Neural crest cell (in vitro differentiated cells): ENCODE measurements around the gene WDR70. TPM values are rescaled to one million over a fixed set of nuclear protein-coding genes. Genes with fewer than 3 reads are reported as not detected.

Experiments used
- DNase-seq: peaks from one replicate; pipeline ENCODE4 v3.0.0; 2021; ENCODE audit warnings: low read depth, mixed read lengths, low spot score
- H3K27ac Mint-ChIP-seq: one replicate; pipeline ENCODE4 v1.8.0; 2021; ENCODE audit warnings: mild to moderate bottlenecking, mixed read lengths; ENCODE audit not compliant: unreplicated experiment
- H3K27me3 Mint-ChIP-seq: 2 replicates; pipeline ENCODE4 v1.8.0; 2021; ENCODE audit warnings: low read depth, mild to moderate bottlenecking, mixed read lengths
- H3K36me3 Mint-ChIP-seq: 2 replicates; pipeline ENCODE4 v1.8.0; 2021; ENCODE audit warnings: low read depth, mild to moderate bottlenecking, mixed read lengths
- H3K4me1 Mint-ChIP-seq: 2 replicates; pipeline ENCODE4 v1.8.0; 2021; ENCODE audit warnings: mixed read lengths
- H3K4me3 Mint-ChIP-seq: one replicate; pipeline ENCODE4 v1.8.0; 2021; ENCODE audit warnings: mild to moderate bottlenecking, mixed read lengths
- H3K9me3 Mint-ChIP-seq: 2 replicates; pipeline ENCODE4 v1.8.0; 2021; ENCODE audit warnings: mixed read lengths
- total RNA-seq: library from RNA; stranded (reverse); gene quantifications from 2 replicates; pipeline ENCODE4 v1.2.1, GENCODE V29; 2021
- TF ChIP-seq, protein P1 (sequence below): fragments of 200-600 bp; sonication (generic); conservative IDR thresholded peaks from 2 replicates; pipeline ENCODE4 v1.5.0; 2021; ENCODE audit warnings: antibody characterized with exemption, mild to moderate bottlenecking

The WDR70 gene
- total RNA-seq, 1 donor from 2014 or later, result 46.5 TPM

DNA sequence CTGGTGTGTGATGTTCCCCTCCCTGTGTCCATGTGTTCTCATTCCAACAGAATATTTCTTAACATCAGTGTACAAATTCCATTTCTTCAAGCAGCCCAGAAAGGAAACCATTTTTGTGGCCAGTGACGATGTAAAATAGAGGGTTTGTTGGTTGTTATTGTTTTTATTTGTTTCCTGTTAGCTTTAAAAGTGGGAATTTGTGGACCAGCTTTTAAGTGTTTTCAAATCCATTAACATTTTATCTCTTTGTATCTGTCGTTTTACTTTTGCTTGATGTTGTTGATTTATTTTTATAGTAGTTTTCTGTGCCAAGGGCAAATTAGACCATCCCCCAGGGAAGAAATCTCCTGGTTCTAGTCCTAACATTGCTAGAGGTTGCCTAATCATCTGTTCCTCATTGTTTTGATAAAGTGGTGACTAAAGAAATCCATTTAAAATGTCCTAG is 360.7 kb downstream of the WDR70 start:
- Mint-ChIP-seq H3K4me1 (peaks cover 35% of the 10 kb centered on the region), H3K9me3 (peaks cover 16% of the 10 kb centered on the region), H3K27ac (no peak overlapping the region)

DNA sequence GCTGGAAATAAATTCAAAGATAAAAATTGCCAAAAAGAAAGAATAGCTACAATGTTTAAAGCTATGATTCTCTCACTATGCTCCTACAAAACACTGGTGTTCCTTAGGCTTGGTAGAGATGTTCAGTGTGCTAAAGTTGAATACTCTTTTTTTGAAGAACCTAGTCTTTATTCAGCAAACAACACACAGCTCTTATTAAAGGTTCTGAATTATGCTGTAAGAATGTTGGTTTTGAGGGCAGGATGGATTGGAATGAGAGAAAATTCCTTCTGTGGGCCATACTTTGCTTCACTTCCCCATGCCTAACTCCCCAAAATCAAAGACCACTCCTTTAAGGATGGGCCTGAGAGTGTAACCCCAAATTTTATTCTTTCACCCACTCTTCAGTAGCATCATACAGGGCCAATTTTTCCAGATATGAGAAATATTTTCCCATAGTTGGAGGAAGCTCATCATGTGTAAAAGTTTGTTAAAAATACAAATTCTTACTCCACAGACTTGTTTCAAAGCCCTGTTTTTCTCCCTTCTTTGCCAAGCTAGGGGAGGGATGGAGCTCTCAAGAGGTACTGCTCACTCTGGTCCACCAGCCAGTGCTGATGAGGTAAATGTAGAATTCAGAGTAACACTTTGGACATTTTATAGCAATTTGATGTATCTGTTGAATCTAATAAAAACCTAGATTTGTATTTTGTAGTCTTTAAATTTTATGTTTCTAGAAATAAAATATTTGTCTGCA is 361.4 kb downstream of the WDR70 start:
- Mint-ChIP-seq H3K36me3 (peaks cover 36% of the 10 kb centered on the region), H3K4me3 (no peak overlapping the region), H3K9me3 (peaks cover 20% of the 10 kb centered on the region), H3K27ac (no peak overlapping the region), H3K27me3 (no peaks in the 10 kb centered on the region), H3K4me1 (peaks cover 32% of the 10 kb centered on the region)
- TF ChIP-seq, protein P1, sequence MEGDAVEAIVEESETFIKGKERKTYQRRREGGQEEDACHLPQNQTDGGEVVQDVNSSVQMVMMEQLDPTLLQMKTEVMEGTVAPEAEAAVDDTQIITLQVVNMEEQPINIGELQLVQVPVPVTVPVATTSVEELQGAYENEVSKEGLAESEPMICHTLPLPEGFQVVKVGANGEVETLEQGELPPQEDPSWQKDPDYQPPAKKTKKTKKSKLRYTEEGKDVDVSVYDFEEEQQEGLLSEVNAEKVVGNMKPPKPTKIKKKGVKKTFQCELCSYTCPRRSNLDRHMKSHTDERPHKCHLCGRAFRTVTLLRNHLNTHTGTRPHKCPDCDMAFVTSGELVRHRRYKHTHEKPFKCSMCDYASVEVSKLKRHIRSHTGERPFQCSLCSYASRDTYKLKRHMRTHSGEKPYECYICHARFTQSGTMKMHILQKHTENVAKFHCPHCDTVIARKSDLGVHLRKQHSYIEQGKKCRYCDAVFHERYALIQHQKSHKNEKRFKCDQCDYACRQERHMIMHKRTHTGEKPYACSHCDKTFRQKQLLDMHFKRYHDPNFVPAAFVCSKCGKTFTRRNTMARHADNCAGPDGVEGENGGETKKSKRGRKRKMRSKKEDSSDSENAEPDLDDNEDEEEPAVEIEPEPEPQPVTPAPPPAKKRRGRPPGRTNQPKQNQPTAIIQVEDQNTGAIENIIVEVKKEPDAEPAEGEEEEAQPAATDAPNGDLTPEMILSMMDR, result no peak
- no peak for DNase-seq

More for the DNA sequence above, 360.7 kb downstream of the WDR70 start:
- TF ChIP-seq, protein P1, result no peak
- Mint-ChIP-seq H3K36me3 (peaks cover 31% of the 10 kb centered on the region), H3K4me3 (no peak overlapping the region), H3K27me3 (no peaks in the 10 kb centered on the region)
- no peak for DNase-seq

DNA sequence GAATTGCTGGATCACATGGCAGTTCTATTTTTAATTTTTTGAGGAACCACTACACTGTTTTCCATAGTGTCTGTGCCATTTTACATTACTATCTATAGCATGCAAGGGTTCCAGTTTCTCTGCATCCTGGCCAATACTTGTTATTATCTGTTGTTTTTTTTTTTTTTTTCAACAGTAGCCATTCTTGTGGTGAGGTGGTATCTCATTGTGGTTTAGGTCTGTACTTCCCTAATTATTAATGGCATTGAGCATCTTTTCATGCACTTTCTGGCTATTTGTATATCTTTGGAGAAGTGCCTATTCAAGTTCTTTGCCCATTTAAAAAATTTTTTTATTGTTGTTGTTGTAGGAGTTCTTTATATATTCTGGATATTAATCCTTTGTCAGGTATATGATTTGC is 363.0 kb downstream of the WDR70 start:
- TF ChIP-seq, protein P1, result no peak
- no peak for DNase-seq
- Mint-ChIP-seq H3K9me3 (peaks cover 30% of the 10 kb centered on the region), H3K27ac (no peak overlapping the region), H3K27me3 (no peaks in the 10 kb centered on the region), H3K36me3 (peaks cover 47% of the 10 kb centered on the region), H3K4me3 (no peak overlapping the region), H3K4me1 (peaks cover 22% of the 10 kb centered on the region)

DNA sequence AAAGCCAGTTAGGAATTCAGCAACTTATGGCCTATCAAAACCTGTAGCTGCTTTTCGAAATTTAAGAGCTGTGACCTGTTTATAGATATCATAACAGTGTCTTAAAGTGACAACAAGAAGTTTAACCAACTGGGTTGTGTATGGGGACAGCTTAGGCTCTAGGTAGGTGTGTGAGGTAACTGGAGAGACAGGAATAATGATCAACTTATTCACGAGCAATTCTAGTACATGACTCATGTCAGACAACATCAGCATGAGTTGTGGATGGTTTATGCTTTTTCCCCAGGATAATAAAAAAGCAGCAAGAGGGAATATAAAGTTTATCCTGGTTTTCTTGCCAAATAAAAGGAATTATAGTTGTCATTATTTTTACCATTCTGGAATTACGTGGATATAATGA is 372.1 kb downstream of the WDR70 start:
- Mint-ChIP-seq H3K4me3 (no peak overlapping the region), H3K27ac (no peak overlapping the region), H3K9me3 (peaks cover 13% of the 10 kb centered on the region), H3K36me3 (peaks cover 6% of the 10 kb centered on the region), H3K27me3 (no peaks in the 10 kb centered on the region), H3K4me1 (no peaks in the 10 kb centered on the region)
- TF ChIP-seq, protein P1, result no peak
- no peak for DNase-seq

- no peak overlapping the region for H3K4me3 Mint-ChIP-seq
- no peaks in the 10 kb centered on the region for H3K27me3 Mint-ChIP-seq
- H3K36me3 Mint-ChIP-seq, result peaks cover 10% of the 10 kb centered on the region
- no peak for DNase-seq
- peaks cover 3% of the 10 kb centered on the region for H3K9me3 Mint-ChIP-seq
- no peak overlapping the region for H3K27ac Mint-ChIP-seq
- no peaks in the 10 kb centered on the region for H3K4me1 Mint-ChIP-seq
- TF ChIP-seq, protein P1, result no peak
Observed at GRCh38 chr5:37754976-37755375, 375.9 kb downstream of the WDR70 start.
